ENCODE measurements around the gene NT5DC4.

Gene NT5DC4

GRCh38 chr2:112783187-112783714 is 62.4 kb downstream of the NT5DC4 start:
- TF ChIP-seq REST (IDR thresholded peaks at IDR 0.05; ENCODE audit: insufficient read depth in 1 of 2, low read depth in 2 of 2, low read length in 2 of 2), result no peak
- TF ChIP-seq SIN3A (IDR thresholded peaks at IDR 0.05; ENCODE audit: borderline replicate concordance, insufficient read depth, low read length), result no peak
- TF ChIP-seq FOXP2 (optimal IDR thresholded peaks at IDR 0.05; ENCODE audit: borderline replicate concordance, extremely low read depth, extremely low read length, insufficient read depth), result no peak
- no peak for TF ChIP-seq POLR2AphosphoS5 (IDR thresholded peaks at IDR 0.05; ENCODE audit: low read depth, low read length)
- TF ChIP-seq TAF1 (IDR thresholded peaks at IDR 0.05; ENCODE audit: borderline replicate concordance, insufficient read depth, low read length), result no peak

- TF ChIP-seq POLR2AphosphoS5 (IDR thresholded peaks at IDR 0.05; ENCODE audit: low read depth, low read length), result no peak
- no peak for TF ChIP-seq FOXP2 (optimal IDR thresholded peaks at IDR 0.05; ENCODE audit: borderline replicate concordance, extremely low read depth, extremely low read length, insufficient read depth)
- TF ChIP-seq SIN3A (IDR thresholded peaks at IDR 0.05; ENCODE audit: borderline replicate concordance, insufficient read depth, low read length), result no peak
These were observed 63.7 kb downstream of the NT5DC4 start, which contains the start of gene IL1A for GRCh38 chr2:112784199-112785189. TSS of gene IL1A (minus strand) at chr2:112784493. CDS start at chr2:112783770, 723 bp downstream.

- TF ChIP-seq FOXP2 (optimal IDR thresholded peaks at IDR 0.05; ENCODE audit: borderline replicate concordance, extremely low read depth, extremely low read length, insufficient read depth) (no peak), SIN3A (IDR thresholded peaks at IDR 0.05; ENCODE audit: borderline replicate concordance, insufficient read depth, low read length) (no peak), REST (IDR thresholded peaks at IDR 0.05; ENCODE audit: insufficient read depth in 1 of 2, low read depth in 2 of 2, low read length in 2 of 2) (no peak), TAF1 (IDR thresholded peaks at IDR 0.05; ENCODE audit: borderline replicate concordance, insufficient read depth, low read length) (no peak), POLR2AphosphoS5 (IDR thresholded peaks at IDR 0.05; ENCODE audit: low read depth, low read length) (no peak)
These were observed 66.5 kb downstream of the NT5DC4 start for GRCh38 chr2:112787294-112787693.

GRCh38 chr2:112787729-112788393 is 67.0 kb downstream of the NT5DC4 start:
- no peak for TF ChIP-seq POLR2AphosphoS5 (IDR thresholded peaks at IDR 0.05; ENCODE audit: low read depth, low read length)
- no peak for TF ChIP-seq REST (IDR thresholded peaks at IDR 0.05; ENCODE audit: insufficient read depth in 1 of 2, low read depth in 2 of 2, low read length in 2 of 2)
- TF ChIP-seq SIN3A (IDR thresholded peaks at IDR 0.05; ENCODE audit: borderline replicate concordance, insufficient read depth, low read length), result no peak
- TF ChIP-seq TAF1 (IDR thresholded peaks at IDR 0.05; ENCODE audit: borderline replicate concordance, insufficient read depth, low read length), result no peak
- TF ChIP-seq FOXP2 (optimal IDR thresholded peaks at IDR 0.05; ENCODE audit: borderline replicate concordance, extremely low read depth, extremely low read length, insufficient read depth), result no peak

- TF ChIP-seq REST (IDR thresholded peaks at IDR 0.05; ENCODE audit: insufficient read depth in 1 of 2, low read depth in 2 of 2, low read length in 2 of 2), result no peak
- no peak for TF ChIP-seq POLR2AphosphoS5 (IDR thresholded peaks at IDR 0.05; ENCODE audit: low read depth, low read length)
- TF ChIP-seq TAF1 (IDR thresholded peaks at IDR 0.05; ENCODE audit: borderline replicate concordance, insufficient read depth, low read length), result no peak
- no peak for TF ChIP-seq SIN3A (IDR thresholded peaks at IDR 0.05; ENCODE audit: borderline replicate concordance, insufficient read depth, low read length)
- TF ChIP-seq FOXP2 (optimal IDR thresholded peaks at IDR 0.05; ENCODE audit: borderline replicate concordance, extremely low read depth, extremely low read length, insufficient read depth), result no peak
These were observed 67.8 kb downstream of the NT5DC4 start for GRCh38 chr2:112788653-112789052.

Measured in PFSK-1 (cell line).